SH-SY5Y (cell line): ENCODE data around the gene SAMD9.

ENCODE experiments used
- GATA2 ChIP-seq: IDR thresholded peaks from 2 replicates; pipeline ENCODE4 v1.6.1; 2011; ENCODE audit warnings: mild to moderate bottlenecking, low read depth, low read length
- GATA3 ChIP-seq: IDR thresholded peaks from 2 replicates; pipeline ENCODE4 v1.6.1; 2011; ENCODE audit warnings: low read depth, mild to moderate bottlenecking, low read length, moderate library complexity

DNA sequence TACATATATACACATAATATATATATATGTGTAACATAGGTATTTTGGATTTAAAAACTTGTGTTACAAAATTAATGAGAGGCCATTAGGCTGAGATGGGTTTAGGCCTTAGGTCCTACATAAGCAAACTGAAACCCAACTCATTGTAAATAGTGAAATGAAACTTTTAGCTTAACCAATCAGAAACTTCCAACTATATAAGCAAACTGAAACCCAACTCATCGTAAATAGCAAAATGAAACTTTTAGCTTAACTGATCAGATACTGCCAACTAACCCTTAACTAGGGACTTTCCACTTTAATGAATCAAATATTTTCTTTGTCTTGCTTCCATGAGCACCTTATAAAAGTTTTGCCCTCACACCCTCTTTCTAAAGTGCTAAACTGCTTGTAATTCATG is 47.7 kb upstream of the SAMD9 start:
- TF ChIP-seq GATA3 (no peak), GATA2 (no peak)
